Activated CD8-positive, alpha-beta memory T cell treated with anti-CD3 and anti-CD28 coated beads for 1 hour (primary cell): ENCODE data around the gene KRTAP5-5.
"Not testable (repeated sequence)": the region's sequence is repeated elsewhere in the genome, so short reads cannot be mapped to it uniquely, and the experiment has no call there.

Experiments
- DNase-seq, 2 donors: peaks; one replicate each; pipeline ENCODE4 v3.0.0-alpha.2; 2020; ENCODE audit warnings: low read depth in 1 of 2; ENCODE audit errors: extremely low read depth in 1 of 2

Gene KRTAP5-5

DNA sequence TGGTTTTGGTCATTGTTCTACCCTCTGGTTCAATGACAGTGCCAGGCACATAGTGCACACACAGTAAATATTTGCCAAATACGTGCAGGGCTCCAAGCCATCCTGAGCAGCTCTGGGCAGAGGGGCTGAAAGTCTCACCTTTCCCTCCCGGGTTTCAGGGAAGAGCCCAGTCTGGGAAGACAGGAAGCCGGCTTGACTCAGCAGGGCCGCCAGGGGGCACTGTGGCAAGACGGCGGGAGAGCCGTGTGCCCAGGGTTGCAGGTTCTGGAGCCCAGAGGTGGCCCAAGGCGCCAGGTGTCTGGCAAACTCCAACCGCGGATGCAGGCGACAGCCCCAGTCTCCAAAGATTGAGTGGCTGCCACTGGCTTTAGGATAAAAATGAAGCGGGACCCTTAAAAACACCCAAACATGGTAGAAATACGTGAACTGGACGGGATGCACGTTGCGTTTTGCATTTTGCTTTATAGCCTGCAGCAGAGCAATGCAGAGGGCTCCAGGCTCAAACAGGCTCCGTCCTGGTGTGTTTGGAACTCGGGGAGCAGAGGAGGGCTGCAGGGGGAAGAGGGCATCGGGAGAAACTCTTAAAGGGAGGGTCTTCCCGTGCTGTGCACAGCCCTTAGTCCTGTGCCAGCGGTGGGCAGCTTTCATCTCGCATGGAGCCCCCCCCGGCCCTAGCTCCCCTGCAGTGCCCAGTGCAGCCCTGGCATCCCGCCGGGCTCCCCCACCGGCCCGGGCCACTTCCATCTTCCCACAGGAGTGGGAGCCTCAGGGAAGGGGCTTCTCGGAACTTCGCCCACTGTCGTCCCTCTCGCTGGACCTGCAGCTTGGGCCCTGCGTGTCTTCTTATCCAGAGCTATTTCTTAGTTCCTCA, 10.7 kb downstream of the KRTAP5-5 start:
- no peak for DNase-seq

DNA sequence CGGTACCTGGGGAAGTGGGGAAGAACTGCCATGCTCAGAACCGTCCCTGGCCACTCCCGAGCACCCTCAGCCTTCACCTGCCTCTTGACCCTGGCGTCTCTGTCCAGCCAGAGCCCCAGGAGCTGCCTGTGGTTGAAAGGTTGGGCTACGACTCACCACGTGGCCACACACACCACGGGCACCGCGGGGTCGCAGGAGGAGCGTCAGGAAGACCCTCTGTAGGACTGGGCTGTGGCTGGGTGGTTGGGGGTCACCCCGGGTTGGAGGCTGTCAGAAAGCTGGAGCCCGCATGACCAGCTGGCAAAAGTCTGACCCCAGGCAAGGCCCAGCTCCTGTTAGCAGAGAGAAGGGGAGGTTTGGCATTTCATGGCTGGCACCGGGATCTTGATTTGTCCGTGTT, 11.5 kb downstream of the KRTAP5-5 start:
- DNase-seq, result no peak

DNA sequence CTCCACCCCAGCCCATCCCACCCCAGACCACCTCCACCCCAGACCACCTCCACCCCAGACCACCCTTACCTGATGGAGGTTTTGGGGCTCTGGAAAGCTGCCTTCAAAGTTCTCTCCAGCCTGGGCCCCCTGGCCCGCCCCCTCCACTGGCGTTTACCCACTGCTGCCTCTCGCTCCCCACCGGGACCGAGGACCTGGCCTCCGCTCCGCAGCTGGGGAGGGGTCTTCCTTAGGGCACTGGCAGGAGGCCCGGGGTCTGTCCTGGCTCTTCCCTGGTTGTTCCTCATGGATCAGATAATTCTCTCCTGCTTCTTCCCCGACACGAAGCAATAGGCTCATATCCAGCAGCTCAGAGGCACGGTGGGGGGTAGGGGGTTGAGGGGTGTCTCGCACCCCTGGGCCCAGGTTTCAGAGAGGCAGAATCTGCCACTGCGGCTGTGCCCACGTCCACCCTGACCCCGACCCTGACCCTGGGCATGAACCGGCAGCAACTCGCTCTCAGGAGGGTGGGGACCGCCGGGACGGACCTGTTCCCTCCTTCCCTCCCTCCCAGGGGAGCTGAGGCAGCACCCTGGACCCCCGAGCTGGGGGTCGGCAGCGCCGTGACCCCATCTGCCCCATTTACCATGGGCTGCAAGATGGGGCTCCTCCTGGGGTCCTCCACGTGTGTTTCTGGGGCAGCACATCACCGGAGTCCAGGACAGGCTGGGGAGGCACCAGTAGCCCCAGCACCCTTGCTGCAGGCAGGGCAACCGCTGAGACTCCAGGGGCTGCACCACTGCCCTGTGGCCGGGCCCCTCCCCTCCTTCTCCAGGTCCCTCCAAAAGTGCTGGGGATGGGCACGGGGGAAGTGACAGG, 12.9 kb downstream of the KRTAP5-5 start:
- DNase-seq, result no peak

DNA sequence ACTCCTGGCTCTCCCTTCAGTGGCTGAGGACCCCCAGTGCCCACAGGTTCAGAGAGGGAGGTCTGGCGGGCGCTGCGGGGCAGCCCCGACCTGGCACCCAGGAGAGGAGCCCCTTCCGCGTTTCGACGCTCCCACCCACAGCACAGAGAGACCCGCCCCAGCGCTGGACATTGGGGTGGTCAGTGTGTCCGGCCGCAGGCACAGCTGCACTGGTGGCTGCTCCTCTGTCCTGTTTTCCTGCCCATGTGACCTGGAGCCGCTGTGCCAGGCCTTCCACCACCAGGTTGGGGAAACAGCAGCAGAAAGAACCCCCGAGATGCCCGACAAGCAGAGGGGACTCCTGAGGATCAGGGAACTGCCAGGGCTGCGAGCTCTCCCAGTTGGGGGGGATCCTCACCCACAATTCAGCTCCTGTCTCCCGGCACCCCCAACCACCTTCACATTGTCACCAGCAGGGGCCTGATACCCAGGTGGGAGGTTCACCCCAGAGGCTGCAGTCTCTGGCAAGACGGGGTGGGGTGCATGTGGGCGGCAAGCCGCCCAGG, 13.6 kb downstream of the KRTAP5-5 start:
- no peak for DNase-seq

DNA sequence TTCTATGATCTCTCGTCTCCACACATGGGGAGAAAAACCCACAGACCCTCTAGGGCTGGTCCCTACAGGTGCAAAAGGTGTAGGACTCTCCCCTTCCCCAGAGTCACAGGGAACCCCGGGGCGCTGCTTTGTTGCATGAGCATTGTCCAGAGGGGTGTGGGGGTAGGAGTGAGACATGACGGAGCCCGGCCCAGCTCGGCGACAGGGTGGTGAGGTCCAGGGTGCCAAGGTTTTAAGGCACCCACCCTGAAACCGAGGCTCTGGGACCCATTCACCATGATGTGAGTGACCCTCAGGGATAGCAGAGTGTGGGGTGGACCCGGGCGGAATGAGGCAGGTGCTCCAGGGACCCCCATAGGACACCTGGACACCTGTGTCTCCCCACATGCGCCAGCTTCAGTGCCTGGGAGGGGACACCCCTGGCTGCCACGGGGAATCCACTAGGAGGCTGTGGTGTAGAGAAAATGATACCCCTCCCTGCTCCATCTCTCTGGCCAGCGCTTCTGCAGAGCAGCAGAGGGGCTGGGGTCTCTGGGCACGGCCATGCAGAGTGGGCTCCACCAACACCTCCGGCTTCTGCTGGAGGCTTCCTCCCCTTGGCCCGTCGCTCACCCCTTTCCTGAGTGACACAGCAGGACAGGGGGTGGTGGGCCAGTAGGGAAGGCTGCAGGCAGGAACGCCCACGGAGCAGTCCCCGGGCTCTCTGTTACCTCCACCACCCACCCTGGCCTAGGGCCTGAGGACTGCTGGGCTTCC, 15.2 kb downstream of the KRTAP5-5 start:
- DNase-seq, result no peak

DNA sequence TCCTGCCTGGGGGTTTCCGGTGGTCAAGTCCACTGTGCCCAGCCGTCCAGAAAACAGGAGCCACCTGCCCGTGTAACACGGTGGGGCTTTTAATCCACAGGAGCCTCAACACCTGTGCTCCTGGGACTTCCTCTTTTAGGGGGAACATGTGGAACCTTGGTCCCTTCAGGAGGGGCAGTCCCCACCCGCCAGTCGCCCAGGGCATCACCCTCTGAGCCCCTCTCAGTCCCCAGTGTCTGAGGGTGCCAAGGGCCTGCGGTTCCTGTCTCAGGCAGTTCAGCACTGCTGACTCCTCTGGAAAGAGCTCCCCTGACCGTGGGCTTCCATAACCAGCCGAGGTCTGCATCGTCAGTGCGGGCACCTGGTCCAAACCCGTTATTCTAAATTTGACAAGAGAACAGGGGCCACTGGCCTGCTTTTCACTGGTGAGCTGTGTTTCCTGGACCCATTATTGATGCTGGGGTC, 15.8 kb downstream of the KRTAP5-5 start:
- DNase-seq, result no peak

DNA sequence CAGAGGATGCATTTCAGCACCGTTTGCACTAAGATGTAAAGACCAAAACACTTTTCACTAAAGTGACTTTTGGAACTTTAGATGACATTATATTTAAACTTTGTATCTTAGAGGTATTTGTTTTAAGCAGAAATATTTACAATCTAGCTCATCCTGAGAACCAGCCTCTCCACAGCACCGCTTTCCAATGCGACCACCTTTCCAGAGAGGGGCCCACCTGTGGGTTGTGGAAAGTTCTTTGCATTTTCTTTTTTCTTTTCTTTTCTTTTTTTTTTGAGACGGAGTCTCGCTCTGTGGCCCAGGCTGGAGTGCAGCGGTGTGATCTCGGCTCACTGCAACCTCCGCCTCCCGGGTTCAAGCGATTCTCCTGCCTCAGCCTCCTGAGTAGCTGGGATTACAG, 17.0 kb downstream of the KRTAP5-5 start:
- DNase-seq, result not testable (repeated sequence)

DNA sequence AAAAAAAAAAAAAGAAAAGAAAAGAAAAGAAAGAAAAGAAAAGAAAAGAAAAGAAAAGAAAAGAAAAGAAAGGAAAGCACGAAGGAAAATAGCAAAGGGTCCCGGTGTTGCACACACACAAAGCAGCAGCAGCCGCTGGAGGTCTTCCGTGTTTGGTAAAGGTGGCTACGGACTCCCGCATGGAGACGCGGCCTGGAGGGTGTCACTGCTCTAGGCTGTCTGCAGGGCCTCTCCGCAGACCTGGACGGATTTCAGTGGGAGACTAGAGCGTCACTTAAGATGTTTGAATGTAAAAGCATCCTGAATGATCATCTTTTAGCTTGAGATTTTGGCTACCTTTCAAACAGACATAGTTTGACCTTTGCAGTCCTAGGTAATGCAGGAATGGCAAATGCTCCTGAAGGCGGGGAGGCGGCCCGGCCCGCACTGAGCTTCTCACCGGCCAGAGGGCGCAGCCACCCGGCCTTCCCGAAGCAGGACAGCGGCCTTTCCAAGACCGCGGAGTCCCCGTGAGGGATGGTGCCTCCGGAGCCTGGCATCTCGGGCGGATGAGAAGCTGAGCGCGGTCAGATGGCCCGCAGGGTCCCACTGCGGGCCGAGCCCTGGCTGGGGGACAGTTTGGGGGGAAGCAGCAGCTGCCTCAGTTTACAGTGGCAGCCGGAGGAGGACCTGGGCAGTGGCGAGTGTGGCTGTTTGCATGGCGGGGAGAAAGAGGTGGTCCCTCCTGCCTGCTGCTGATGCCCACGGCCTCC, 18.5 kb downstream of the KRTAP5-5 start:
- DNase-seq, result no peak

DNA sequence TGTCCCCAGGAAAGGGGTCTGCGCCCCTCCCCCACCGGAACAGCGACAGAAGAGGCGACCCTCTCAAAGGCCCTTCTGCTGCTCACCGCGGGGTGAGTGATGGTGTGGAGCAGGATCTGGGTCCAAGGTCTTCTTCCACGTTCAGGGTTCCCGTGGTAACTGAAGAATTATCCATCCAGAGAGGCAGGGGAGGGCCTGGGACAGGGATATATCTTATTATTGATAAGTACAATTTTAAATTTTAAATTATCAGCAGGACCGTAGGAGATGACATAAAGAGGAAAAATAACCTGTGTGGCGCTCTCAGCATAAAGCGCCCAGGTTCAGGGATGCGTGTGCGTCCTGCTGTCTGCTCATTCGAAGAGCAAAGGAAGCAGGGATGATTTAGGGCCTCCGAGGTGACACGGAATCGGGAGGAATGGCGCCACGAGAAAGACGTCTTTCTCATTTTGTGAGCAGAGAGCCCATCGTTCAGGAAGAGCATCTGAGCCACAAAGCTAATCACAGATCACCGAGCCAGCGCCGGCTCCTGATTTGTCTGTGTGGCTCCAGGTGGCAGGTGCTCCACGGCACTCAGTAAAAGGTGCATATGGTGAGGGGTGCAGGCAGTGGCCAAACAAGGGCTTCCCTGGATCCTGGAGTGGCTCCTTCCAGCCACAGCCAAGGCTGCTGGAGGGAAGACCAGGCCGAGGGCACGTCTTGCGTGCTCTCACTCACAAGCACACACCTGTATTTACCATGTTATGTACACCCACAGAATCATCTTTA, 19.3 kb downstream of the KRTAP5-5 start:
- DNase-seq, result no peak

DNA sequence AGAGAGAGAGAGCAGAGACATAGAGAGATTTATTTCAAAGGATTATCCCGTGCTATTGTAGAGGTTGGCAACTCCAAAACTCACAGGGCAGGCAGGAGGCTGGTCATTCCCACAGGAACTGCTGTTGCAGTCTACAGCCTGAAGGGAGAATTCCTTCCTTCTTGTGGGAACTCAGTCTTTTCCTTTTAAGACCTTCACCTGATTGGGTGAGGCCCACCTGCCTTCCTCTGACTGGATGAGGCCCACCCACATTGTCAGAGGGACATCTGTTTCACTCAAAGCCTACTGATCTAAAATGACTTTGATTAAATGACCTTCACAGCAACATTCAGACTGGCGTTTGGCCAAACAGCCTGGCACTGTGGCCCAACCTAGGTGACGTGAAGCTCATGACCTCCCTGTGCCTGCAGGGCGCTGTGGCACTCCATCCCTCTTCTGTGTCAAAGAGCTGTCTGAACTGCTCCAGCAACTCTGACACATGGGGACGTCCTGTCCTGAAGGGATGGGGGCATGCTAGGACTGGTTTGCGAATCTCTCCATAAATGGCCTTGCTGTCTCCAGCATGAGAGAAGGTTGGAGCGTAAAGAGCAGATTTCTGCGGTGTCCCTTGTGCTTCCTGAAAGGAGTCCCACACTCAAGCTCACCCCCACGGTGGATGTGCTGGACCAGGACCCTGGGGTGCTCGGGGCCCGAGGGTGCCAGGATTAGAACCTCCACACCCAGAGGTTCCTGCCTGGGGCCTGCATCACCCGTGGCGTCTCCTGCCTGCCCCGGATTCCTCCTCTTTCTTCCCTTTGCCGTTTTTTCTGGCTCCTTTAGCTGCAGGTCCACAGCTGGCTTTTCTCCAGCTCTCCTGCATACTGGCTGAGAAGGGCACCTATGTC, 20.7 kb downstream of the KRTAP5-5 start:
- no peak for DNase-seq

DNA sequence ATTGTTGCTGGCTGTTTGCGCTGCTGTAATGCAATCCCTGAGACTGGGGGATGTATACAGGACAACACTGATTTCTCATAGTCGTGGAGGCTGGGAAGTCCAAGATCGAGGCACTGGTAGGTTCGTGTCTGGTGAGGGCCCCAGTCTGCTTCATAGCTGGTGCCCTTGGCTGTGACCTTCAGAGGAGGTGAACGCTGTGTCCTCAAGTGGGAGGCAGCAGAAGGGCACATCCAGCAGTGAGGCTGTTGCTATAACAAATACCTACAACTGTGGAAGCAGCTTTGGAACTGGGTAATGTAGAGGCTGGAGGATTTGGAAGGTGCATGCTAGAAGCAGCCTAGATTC, 21.3 kb downstream of the KRTAP5-5 start:
- no peak for DNase-seq

DNA sequence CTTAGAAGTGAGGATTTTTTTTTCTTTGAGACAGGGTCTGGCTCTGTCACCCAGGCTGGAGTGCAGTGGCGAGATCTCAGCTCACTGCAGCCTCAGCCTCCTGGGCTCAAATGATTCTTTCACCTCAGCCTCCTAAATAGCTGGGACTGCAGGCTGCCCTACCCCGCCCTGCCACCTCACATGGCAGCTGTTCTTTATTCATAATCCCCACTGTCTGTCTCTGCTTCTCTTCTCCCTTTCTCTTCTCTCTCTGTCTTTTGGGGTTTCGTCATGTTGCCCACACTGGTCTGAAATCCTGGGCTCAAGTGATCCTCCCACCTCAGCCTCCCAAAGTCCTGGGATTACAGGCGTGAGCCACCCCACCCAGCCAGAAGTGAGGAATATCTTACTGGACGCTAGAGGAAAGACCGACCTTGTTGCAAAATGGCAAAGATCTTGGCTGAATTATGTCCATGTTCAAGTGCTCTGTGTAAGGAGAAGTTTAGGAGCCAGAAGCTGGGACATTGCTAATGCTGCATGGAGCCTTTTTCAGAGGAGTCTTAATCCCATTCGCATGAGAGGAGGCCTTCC, 21.9 kb downstream of the KRTAP5-5 start:
- DNase-seq, result no peak

DNA sequence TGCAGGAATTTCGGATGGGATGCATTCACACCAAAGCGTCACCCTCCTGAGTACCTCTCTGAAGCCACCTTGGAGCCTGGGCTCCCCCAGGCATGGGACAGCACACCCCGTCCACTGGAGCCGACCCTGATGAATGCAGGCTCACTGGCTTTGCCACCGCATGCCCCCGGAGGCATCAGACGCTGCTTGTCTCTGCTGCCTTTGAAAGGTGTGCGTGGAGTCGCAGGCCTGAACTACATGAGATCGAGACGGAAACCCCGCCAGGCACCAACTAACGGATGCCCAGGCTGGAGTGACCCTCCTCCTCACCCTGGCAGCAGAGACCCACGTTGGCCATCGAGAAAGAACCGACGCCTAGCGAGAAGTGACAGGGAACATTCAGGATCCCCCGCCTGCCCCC, 22.5 kb downstream of the KRTAP5-5 start:
- no peak for DNase-seq

DNA sequence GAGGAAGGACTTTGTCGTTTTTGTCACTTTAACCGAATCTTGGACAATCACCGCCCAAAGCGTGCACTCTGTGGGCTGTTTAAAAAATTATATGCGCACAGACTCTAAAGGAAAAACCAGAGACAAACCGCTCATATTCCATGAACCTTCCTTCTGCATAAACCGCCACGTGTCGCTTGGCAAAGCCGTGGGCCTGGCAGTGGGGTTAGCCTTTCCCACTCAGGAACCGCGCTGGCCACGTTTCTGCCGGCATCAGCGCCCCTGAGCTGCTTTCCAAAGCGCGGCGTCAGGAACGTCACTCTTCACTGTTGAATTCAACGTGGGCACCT, 22.8 kb downstream of the KRTAP5-5 start:
- no peak for DNase-seq

DNA sequence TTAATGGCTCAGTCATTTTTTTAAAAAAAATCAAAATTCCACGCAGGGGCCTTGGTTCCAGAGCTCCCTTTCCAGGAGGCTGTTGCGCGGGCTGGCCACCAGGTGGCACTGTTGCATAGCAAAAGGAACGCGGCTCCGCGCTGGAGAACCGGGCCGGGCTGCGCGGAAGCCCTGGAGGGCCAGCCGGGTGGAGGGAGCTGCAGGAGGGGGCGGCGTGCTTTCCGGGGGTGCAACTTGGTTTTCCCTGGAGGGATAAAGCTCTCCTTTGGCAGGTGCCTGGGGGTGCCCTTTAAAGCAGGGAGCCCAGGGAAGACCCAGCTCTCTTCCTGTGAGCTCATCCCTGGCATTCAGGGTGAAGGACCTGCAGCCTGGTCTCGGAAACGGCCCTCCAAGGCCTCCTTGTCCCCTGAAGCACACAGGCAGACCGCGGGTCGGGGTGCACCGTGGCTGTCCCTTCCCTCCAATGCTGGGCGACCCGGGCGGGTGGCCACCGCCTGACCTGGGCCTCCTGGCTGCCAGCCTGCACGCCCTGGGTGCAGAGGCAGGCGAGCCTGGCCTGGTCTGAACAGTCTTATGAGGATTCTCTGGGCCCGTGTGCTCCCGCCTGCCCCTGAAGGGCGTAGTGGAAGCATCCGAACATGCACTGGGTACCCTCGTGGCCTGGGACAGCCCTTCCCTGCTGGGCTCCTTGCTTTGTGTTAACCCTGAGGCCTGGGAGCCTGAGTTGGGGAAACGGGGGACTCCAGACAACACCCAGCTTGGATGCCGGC, 23.4 kb downstream of the KRTAP5-5 start:
- DNase-seq, result peak; percentile 42 to 75

DNA sequence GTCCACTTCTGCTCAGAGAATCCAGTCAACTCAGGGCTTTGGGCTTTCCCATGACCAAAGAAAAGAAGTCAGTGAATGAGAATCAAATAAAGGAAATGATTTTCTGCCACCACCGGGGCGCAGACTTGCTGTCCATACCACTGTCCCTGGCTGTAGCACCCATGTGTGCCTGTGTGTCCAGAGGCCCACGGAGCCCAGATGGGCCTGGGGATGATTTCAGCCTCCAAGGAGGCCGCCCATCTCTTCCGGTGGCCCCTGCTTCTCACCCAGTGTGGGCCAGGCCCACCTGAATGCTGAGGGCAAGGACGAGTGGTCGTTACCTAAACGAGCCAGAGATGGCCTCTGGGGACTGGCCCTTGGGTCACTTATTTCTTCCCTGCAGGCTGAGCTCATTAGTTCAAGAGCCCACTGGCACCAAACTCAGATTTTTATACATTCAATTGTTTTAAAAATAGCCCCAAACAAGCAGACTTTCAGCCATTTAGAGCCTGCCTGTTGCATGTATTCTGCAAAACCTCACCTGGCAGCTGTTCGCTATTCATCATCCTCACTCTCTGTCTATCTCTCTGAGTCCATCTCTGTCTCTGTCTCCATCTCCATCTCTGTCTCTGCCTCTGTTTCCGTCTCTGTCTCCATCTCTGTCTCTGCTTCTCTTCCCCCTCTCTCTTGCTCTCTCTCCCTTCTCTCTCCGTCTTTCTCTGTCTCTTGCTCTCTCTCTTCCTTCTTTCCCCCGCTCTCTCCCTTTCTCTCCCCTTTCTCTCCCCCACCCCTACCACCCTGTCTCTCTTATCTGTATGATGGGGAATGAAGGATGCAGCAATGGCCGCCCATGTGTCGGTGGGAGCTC, 24.2 kb downstream of the KRTAP5-5 start:
- DNase-seq, result no peak
